ENCODE results near the gene JUP.

The JUP gene

DNA sequence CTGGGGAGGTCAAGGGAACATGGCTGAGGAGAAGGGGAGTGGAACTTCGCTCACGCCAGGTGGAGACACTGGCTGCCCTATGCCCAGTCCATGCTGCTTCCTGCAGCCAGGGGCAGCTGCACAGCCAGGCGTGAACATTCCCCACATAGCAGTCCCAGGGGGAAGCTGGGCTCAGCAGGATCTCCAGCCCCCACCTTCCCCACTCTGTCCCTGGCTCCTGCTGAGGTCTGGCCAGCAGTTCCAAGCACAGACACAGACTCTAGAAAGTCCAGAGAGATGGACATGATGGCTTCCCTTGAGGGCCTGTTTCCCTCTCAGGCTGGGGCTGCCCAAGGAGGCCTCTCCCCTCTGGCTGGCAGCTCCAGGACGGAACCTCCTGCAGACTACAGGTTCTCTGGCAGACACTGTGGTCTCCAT, 9.3 kb downstream of the JUP start:
- TF ChIP-seq POLR2AphosphoS5 (IDR thresholded peaks at IDR 0.05; ENCODE audit: low read depth, low read length), result no peak
- no peak for TF ChIP-seq TAF1 (IDR thresholded peaks at IDR 0.05; ENCODE audit: borderline replicate concordance, insufficient read depth, low read length)
- TF ChIP-seq FOXP2 (optimal IDR thresholded peaks at IDR 0.05; ENCODE audit: borderline replicate concordance, extremely low read depth, extremely low read length, insufficient read depth), result no peak
- TF ChIP-seq, protein P1, sequence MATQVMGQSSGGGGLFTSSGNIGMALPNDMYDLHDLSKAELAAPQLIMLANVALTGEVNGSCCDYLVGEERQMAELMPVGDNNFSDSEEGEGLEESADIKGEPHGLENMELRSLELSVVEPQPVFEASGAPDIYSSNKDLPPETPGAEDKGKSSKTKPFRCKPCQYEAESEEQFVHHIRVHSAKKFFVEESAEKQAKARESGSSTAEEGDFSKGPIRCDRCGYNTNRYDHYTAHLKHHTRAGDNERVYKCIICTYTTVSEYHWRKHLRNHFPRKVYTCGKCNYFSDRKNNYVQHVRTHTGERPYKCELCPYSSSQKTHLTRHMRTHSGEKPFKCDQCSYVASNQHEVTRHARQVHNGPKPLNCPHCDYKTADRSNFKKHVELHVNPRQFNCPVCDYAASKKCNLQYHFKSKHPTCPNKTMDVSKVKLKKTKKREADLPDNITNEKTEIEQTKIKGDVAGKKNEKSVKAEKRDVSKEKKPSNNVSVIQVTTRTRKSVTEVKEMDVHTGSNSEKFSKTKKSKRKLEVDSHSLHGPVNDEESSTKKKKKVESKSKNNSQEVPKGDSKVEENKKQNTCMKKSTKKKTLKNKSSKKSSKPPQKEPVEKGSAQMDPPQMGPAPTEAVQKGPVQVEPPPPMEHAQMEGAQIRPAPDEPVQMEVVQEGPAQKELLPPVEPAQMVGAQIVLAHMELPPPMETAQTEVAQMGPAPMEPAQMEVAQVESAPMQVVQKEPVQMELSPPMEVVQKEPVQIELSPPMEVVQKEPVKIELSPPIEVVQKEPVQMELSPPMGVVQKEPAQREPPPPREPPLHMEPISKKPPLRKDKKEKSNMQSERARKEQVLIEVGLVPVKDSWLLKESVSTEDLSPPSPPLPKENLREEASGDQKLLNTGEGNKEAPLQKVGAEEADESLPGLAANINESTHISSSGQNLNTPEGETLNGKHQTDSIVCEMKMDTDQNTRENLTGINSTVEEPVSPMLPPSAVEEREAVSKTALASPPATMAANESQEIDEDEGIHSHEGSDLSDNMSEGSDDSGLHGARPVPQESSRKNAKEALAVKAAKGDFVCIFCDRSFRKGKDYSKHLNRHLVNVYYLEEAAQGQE (IDR thresholded peaks at IDR 0.05; ENCODE audit: insufficient read depth in 1 of 2, low read depth in 2 of 2, low read length in 2 of 2), result no peak
- no peak for TF ChIP-seq SIN3A (IDR thresholded peaks at IDR 0.05; ENCODE audit: borderline replicate concordance, insufficient read depth, low read length)

DNA sequence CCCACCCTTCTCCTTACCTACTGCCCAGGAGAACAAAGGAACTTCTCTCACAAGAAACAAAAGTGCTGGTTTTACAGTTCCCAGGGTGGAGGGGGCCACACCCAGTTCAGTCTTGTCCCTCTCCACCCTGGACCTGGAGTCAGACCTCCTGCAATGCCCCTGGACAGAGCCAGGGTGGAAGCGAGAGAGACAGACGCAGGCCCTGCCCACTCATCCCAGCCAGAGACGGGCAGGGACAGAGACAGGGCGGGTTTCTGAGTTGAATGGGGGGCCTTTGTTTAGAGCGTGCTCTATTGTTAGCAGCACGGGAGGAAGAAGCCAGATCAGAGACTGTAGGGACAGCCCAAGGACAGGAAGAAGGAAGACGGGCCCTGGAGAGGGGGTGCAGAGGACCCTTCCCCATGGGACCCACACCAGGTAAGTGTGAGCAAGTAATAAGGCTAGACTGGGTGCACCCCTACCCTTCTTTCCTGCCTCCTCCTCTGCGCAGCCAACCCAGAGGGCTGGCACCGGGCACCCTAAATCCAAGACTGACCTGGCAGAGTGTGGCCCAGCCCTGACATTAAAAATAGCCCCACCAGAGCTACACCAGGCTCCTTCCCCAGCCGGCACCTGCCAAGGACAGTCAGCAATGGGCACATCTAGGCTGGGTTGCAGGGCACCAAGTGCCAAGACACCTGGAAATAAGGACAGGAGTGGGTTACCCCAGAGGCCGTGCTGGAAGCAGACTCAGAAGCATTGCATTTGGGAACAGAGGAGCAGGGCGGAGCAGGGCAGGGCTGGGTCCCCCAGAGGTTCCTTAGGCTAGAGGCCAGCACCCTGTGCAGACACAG, 10.9 kb downstream of the JUP start:
- no peak for TF ChIP-seq TAF1 (IDR thresholded peaks at IDR 0.05; ENCODE audit: borderline replicate concordance, insufficient read depth, low read length)
- TF ChIP-seq SIN3A (IDR thresholded peaks at IDR 0.05; ENCODE audit: borderline replicate concordance, insufficient read depth, low read length), result no peak
- no peak for TF ChIP-seq POLR2AphosphoS5 (IDR thresholded peaks at IDR 0.05; ENCODE audit: low read depth, low read length)
- TF ChIP-seq FOXP2 (optimal IDR thresholded peaks at IDR 0.05; ENCODE audit: borderline replicate concordance, extremely low read depth, extremely low read length, insufficient read depth), result no peak
- TF ChIP-seq, protein P1 (IDR thresholded peaks at IDR 0.05; ENCODE audit: insufficient read depth in 1 of 2, low read depth in 2 of 2, low read length in 2 of 2), result no peak

DNA sequence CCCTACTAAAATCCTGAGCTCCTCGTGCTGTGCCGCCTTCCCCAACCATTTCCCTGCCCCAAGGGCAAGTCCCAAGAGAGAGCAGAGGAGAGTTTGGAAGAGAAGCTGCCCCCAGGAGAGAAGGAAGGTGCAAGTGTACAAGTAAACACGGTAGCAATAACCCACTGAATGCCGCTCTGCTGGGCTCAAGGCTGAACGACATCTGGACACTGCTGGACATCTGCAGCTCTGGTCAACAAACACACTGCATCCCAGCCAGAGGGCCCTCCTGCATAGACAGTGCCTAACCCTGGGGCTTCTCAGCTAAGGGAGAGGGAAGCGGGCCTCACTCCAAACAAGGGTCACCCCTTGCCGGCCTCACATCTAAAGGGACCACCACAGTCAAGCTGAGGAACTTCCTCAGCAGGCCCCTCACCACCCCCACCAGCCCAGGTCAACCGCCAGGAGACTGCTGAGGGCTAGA, 12.7 kb downstream of the JUP start:
- TF ChIP-seq FOXP2 (optimal IDR thresholded peaks at IDR 0.05; ENCODE audit: borderline replicate concordance, extremely low read depth, extremely low read length, insufficient read depth) (no peak), SIN3A (IDR thresholded peaks at IDR 0.05; ENCODE audit: borderline replicate concordance, insufficient read depth, low read length) (no peak), POLR2AphosphoS5 (IDR thresholded peaks at IDR 0.05; ENCODE audit: low read depth, low read length) (no peak), TAF1 (IDR thresholded peaks at IDR 0.05; ENCODE audit: borderline replicate concordance, insufficient read depth, low read length) (no peak)
- TF ChIP-seq, protein P1 (IDR thresholded peaks at IDR 0.05; ENCODE audit: insufficient read depth in 1 of 2, low read depth in 2 of 2, low read length in 2 of 2), result no peak

DNA sequence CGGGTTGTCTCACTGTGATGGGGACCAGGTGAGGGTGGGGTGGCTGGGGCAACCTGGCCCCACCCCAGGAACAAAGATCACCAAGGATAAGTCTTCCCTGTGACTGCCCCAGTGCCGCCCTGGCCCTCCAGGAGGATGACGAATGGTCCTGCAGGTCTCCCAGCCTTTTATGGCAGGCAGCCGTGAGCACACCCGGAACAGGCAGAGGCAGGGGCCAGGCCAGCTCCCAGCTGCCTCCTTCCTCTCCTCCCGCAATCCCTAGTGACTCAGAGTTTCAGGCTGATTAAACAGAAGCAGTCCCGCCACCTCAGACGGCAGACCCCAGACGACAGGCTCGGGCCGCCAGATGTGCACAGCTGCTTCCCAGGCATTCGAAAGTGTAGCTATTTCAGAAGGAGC, 13.3 kb downstream of the JUP start:
- no peak for TF ChIP-seq FOXP2 (optimal IDR thresholded peaks at IDR 0.05; ENCODE audit: borderline replicate concordance, extremely low read depth, extremely low read length, insufficient read depth)
- TF ChIP-seq SIN3A (IDR thresholded peaks at IDR 0.05; ENCODE audit: borderline replicate concordance, insufficient read depth, low read length), result no peak
- TF ChIP-seq TAF1 (IDR thresholded peaks at IDR 0.05; ENCODE audit: borderline replicate concordance, insufficient read depth, low read length), result no peak
- TF ChIP-seq POLR2AphosphoS5 (IDR thresholded peaks at IDR 0.05; ENCODE audit: low read depth, low read length), result no peak
- TF ChIP-seq, protein P1 (IDR thresholded peaks at IDR 0.05; ENCODE audit: insufficient read depth in 1 of 2, low read depth in 2 of 2, low read length in 2 of 2), result no peak

All from PFSK-1 (cell line).